GM20431 (cell line): Measurements from ENCODE around the gene OSBPL2.

ENCODE experiments used
- in situ Hi-C: fragments of 300-500 bp; cut with MseI, MboI; formaldehyde crosslinking; loops from one replicate; pipeline ENCODE4 v1.15.0; 2020; ENCODE audit warnings: low sequenced_read_pairs; ENCODE audit not compliant: unreplicated experiment

The OSBPL2 gene

DNA sequence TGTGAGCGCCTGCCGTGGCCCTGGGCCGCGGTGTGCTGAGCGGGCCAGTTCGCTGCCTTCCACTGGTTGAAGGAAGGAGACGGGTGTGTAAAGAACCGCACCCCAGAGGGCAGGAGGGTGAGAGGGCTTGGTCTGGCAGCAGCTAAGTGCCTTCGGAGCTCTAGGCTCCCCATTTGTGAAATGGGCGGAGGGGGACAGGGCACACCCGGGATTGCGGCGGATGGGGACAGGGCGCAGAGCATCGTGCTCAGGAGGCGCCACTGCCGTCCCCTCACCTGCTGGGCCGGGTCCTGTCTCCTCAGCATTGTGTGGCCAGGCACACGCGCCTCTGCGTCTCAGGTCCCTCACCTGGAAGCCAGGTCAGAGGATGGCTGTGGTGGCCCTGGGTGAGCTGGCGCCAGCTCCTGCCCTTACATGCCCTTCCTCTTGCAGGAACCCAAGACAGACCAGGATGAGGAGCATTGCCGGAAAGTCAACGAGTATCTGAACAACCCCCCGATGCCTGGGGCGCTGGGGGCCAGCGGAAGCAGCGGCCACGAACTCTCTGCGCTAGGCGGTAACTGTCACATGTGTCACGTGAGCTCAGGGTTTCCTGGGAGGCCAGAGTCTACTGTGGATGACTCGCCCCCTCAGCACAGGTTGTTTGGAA lies 67.6 kb downstream of the OSBPL2 start:
- in situ Hi-C loops = loop anchor here (10.0 kb wide), 1 partner anchor 79 kb away; the partner anchor contains the start of gene RPS21

DNA sequence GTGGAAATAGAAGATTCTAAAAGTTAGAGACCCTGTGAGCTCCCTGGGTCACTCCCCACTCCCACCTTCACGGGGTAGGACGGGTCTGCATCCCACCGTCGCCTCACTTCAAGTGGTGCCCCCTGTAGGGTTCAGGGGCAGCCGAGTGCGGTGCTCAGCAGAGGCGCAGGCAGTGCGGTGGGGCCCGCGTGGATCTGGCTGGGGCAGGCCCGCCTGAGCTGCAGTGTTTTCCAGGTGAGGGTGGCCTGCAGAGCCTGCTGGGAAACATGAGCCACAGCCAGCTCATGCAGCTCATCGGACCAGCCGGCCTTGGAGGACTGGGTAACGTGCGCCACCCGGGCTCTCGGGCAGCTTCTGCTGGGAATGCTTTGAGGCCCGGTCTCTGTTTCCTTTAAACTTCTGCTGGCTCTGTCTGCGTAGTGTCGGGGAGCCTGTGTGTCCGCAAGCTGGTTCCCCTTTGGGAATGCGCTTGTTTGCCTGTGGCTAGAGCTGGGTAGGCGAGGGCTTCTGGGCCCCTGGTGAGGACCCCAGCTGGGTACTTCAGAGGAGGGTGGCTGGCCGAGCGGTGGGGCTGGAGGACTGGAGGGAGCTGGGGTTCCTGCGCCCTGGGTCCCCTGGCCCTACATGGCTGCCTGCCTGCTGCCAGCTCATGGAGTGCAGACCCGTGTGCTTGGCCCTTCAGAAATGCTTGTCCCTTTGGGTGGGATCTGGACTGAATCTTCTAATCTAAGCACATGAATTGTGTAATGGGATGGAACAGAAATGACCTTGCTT lies 68.3 kb downstream of the OSBPL2 start:
- in situ Hi-C loops = loop anchor here (10.0 kb wide), 1 partner anchor 78 kb away; the partner anchor contains the start of gene RPS21

GRCh38 chr20:62307226-62308101 lies 69.1 kb downstream of the OSBPL2 start:
- in situ Hi-C loops = loop anchor here (10.0 kb wide), 1 partner anchor 77 kb away; the partner anchor contains the start of gene RPS21

GRCh38 chr20:62308102-62308822 lies 69.9 kb downstream of the OSBPL2 start:
- in situ Hi-C loops = loop anchor here (10.0 kb wide), 1 partner anchor 77 kb away; the partner anchor contains the start of gene RPS21

DNA sequence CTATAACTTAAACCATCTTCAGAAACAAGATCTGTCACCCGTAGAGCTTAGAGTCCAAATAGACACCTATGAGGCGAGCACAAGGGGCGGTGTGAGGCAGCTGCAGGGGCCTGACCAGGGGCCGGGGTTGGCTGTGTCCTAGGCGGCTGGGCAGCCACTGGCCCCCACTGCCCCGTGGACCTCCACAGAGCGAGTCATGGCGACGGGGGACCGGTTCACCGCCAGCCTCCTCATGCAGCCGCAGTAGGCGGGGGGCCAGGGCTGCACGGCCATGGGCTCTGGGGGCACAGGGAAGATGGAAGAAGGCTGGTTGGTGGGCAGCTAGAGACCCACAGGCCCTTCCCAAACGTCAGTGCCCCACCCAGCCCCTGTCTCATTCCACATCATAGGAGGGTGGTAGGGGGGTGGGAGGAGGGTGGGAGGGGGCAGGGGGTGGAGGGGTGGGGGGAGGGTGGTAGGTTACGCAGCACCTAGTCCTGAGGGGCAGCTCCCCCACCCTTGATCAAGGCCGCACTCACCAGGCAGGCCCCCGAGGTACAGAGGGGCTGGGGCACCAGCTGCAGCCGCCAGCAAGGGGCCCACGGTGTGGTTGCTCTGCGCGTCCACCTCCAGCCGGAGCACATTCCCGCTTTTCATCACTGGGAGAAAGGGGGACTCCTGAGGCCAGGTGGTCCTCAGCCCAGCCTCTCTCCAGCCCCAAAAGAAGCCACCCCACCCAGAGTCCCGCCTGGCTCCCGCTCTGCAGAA lies 71.0 kb downstream of the OSBPL2 start:
- in situ Hi-C loops = loop anchor here (10.0 kb wide), 1 partner anchor 75 kb away; the partner anchor contains the start of gene RPS21

GRCh38 chr20:62309947-62310756 lies 71.8 kb downstream of the OSBPL2 start:
- in situ Hi-C loops = loop anchor here (10.0 kb wide), 1 partner anchor 75 kb away; the partner anchor contains the start of gene RPS21

- in situ Hi-C loops = no loop called here
Observed at GRCh38 chr20:62310757-62311121, 72.4 kb downstream of the OSBPL2 start.

GRCh38 chr20:62311150-62311549 lies 72.8 kb downstream of the OSBPL2 start:
- in situ Hi-C loops = no loop called here

DNA sequence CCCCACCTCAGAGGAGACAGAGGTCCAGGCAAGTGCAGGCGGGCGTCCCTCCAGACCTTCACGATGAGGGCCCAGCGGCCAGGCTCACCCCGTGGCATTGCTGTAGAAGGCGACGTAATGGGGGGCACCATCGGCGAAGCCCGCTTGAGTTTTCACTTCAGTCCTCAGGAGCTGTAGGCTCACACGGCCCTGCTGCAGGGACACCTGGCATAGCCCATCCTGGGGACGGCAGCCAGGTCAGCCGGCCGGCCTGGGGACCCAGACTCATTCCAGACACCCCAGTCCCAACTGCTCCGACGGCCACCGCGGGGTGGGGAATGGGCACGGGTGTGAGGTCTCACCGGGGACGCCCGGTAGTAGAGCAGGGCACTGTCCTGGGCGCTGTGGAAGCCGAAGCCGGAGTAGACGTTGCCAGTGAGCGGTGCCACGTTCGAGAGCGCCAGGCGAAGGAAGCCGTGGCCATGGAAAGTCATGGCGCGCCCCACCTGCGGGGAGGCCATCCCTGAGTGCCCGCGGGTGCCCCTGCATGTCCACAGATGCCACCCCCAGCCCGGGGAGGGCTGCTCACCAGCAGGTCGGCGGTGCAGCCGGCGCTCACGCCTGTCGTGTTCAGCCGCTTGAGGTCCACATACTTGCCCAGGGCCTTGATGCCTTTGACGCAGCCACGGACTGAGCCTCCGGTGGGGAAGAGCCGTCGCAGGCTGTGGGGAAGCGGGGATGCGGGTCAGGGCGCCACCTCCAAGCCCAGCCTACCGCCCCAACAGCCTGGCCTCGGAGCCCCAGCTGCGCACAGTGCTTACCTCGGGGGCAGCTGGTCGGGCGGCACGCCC lies 73.7 kb downstream of the OSBPL2 start:
- in situ Hi-C loops = no loop called here

DNA sequence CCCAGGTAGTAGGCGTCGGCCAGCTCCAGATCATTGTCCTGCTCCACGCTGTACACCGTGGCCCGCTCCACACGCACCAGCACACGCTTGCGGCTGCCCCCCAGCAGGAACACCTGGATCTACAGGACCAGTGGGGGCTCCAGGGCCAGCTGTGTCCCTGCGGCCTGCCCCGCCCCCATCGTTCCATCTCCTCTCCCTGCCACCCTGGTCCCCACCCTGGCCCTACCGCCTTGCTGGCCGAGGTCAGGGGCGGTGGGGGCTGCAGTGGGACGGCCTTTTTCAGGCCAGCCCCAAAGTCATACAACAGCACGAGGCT lies 74.3 kb downstream of the OSBPL2 start:
- in situ Hi-C loops = no loop called here

- in situ Hi-C loops = no loop called here
Observed at GRCh38 chr20:62313021-62313420, 74.7 kb downstream of the OSBPL2 start.

DNA sequence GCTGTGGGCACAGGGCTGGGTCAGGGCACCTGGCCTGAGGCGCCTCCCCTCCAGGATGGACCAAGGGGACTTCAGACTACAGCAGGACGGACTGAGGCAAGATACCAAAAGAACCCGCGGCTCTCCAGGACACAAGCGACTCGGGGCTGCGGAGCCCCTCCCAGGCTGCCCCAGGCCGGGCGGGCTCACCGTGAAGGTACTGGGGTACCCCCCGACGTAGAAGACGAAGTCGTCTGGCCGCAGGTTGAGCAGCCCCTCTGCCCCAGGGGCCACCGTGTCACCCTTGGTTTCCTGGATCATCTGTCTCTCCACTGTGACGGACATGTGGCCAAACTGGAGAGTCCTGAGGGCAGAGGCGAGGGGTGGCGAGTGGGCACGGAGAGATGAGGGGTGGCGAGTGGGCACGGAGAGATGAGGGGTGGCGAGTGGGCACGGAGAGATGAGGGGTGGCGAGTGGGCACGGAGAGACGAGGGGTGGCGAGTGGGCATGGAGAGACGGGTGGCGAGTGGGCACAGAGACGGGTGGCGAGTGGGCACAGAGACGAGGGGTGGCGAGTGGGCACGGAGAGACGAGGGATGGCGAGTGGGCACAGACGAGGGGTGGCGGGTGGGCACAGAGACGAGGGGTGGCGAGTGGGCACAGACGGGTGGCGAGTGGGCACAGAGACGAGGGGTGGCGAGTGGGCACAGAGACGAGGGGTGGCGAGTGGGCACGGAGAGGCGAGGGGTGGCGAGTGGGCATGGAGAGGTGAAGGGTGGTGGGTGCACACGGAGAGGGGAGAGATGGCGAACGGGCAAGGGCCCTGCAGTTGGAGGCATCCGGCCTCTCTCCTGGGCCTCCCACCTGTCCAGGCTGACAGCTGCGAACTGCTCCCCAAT lies 75.4 kb downstream of the OSBPL2 start:
- in situ Hi-C loops = no loop called here

DNA sequence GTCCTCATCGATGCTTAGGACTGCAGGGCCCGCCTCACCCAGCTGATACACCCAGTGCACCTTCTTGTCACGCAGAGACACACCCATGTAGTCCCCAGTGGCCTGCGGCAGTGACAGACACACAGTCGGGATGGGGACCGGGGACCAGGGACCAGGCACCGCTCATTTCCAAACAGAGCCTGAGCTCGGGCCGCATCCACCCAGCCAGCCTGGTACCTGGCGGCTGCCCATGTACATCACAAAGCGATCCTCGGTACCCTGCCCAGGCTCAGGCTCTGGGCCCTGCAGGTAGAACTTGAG lies 76.0 kb downstream of the OSBPL2 start:
- in situ Hi-C loops = no loop called here

DNA sequence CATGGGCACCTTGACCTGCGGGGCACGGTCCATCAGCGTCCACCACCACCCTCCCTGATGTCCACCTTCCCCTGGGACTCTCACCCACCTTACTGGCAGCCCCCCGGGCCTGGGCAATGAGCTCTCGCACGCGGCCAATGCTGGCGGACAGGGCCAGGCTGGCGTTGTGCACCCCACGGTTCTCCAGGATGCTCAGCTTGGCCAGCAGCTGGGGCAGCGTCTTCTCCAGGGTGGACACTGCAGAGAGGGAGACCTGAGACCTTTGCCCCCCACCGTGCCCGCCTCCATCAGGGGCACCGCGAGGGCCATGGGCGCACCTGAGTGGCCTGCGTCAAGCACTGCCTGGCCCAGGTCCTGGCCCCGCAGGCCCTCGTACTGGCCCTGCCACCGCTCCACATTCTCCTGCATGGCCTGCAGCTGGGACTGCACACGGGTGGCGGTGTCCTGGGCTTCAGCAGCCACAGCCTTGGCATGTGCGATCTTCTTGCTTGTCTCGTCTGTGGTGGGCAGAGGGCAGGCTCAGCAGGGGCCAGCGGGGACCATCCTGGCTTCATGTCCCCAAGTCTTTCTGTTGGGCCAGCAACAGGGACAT lies 76.5 kb downstream of the OSBPL2 start:
- in situ Hi-C loops = no loop called here

- in situ Hi-C loops = no loop called here
Observed at GRCh38 chr20:62315773-62316172, 77.5 kb downstream of the OSBPL2 start.

DNA sequence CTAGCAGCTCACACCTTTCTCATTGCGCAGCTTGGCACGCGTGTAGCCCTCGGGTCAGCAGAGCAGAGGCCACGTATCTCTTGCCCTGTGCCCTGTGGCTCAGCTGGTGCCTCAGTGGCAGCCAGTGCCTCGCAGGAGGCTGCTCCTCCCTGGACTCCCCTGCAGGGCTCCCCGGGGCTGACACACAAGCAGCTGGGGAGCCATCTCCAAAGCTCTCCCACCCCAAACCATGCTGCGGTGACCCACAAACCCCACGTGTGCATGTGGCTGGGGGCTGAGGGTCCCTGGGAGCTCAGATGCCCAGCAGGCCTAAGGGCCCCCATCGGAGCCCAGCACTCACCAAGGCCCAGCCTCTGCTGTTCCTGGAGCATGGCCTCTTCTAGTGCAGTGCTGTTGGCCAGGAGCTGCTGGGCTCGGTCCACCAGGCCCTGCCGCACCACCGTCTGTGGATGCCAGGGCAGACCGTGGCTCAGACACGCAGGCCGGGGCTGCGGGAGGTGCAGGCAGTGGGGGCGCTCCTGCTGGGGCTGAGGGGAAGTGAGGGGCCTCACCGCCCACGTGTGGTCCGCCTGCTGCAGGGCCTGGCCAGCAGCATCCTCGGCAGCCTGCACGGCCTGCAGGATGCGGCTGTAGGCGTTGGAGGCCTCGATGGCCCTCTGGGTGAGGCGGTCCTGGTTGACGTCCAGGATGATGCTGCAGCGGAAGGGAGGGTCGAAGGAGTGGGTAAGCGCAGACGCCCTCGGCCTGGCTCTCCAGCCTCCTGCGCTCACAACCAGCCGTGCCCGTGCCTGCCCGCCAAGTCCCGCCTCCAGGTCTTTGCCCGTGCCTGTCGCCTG lies 78.2 kb downstream of the OSBPL2 start:
- in situ Hi-C loops = no loop called here
